GM12878 (cell line): Measurements from ENCODE around the gene UHMK1. TPM values are rescaled to one million over a fixed set of nuclear protein-coding genes. Genes with fewer than 3 reads are reported as not detected.

Source experiments
- ATAC-seq: fragments of 200-7000 bp; cut with Tn5 transposase; 3 replicates; pipeline ENCODE4 v1.9.1; 2020; ENCODE audit warnings: mild to moderate bottlenecking, moderate library complexity
- BruUV-seq: library from RNA; stranded (reverse); fragments of 400-500 nt; replicated peaks from 2 replicates; lab custom pipeline; 2021; lab: Mats Ljungman, UMichigan
- CTCF ChIA-PET: fragments of 300-600 bp; sonication (Branson Sonifier 250); formaldehyde crosslinking; extraction: SDS; loops from one replicate; lab custom pipeline; 2021; ENCODE audit warnings: inconsistent platforms; lab: Yijun Ruan, JAX
- POLR2A ChIA-PET: fragments of 350-600 bp; formaldehyde crosslinking; extraction: SDS; loops from one replicate; lab custom pipeline; 2021; ENCODE audit warnings: inconsistent platforms; lab: Charles Lee
- RAD21 ChIA-PET: fragments of 300-600 bp; sonication (Branson Sonifier 250); formaldehyde crosslinking; loops from one replicate; lab custom pipeline; 2023; ENCODE audit warnings: antibody characterized with exemption; ENCODE audit not compliant: unreplicated experiment; lab: Charles Lee
- SMC1A ChIA-PET: fragments of 300-600 bp; sonication (Branson Sonifier 250); formaldehyde crosslinking; loops from one replicate; lab custom pipeline; 2023; ENCODE audit not compliant: unreplicated experiment, uncharacterized antibody; lab: Charles Lee
- DNase-seq: peaks from one replicate; pipeline ENCODE4 v3.0.0-alpha.2; 2011; ENCODE audit warnings: low read depth, low spot score
- FAIRE-seq: peaks from 3 replicates; lab custom pipeline; 2011; peaks lifted over from hg19 to GRCh38; lab: Jason Lieb, UNC
- H2AFZ ChIP-seq: 2 replicates; pipeline ENCODE4 v1.6.0; 2011; ENCODE audit warnings: low read depth, low read length, control low read depth; ENCODE audit not compliant: control insufficient read depth
- H3K27ac ChIP-seq: 2 replicates; pipeline ENCODE4 v1.5.1; 2011; ENCODE audit warnings: control low read depth; ENCODE audit not compliant: control insufficient read depth, insufficient read depth
- H3K27me3 ChIP-seq, 2 experiments: replicated peaks in 1 of 2; 2 replicates each; pipeline versions ENCODE4 v1.6.0 to v1.6.1; 2011; ENCODE audit warnings: low read length in 1 of 2; ENCODE audit not compliant: control insufficient read depth in 2 of 2, insufficient read depth in 2 of 2
- H3K36me3 ChIP-seq, 2 experiments: 2 replicates each; pipeline ENCODE4 v1.5.1; 2011; ENCODE audit warnings: low read length in 1 of 2; ENCODE audit not compliant: control insufficient read depth in 2 of 2, insufficient read depth in 2 of 2
- H3K4me1 ChIP-seq: 2 replicates; pipeline ENCODE4 v1.6.1; 2011; ENCODE audit warnings: mild to moderate bottlenecking, low read length, moderate library complexity, mixed read lengths; ENCODE audit not compliant: control insufficient read depth, insufficient read depth
- H3K4me2 ChIP-seq: 2 replicates; pipeline ENCODE4 v1.6.0; 2011; ENCODE audit warnings: control low read depth; ENCODE audit not compliant: control insufficient read depth, insufficient read depth
- H3K4me3 ChIP-seq: fragments of 200-600 bp; sonication (generic); 2 replicates; pipeline ENCODE4 v1.5.1; 2016
- H3K79me2 ChIP-seq: 2 replicates; pipeline ENCODE4 v1.6.0; 2011; ENCODE audit warnings: low read length; ENCODE audit not compliant: control insufficient read depth, insufficient read depth
- H3K9ac ChIP-seq: 2 replicates; pipeline ENCODE4 v1.8.0; 2011; ENCODE audit warnings: low read length, control low read depth, mixed read lengths; ENCODE audit not compliant: control insufficient read depth, insufficient read depth
- H3K9me3 ChIP-seq: replicated peaks from 3 replicates; pipeline ENCODE4 v1.5.1; 2011; ENCODE audit warnings: mild to moderate bottlenecking, low read length; ENCODE audit not compliant: control insufficient read depth, insufficient read depth
- H4K20me1 ChIP-seq: 2 replicates; pipeline ENCODE4 v1.6.0; 2011; ENCODE audit not compliant: control insufficient read depth, insufficient read depth
- ATF7 ChIP-seq: fragments of 450-650 bp; IDR thresholded peaks from 2 replicates; pipeline ENCODE4 v1.6.1; 2016; ENCODE audit warnings: low read depth, mild to moderate bottlenecking
- BRCA1 ChIP-seq: IDR thresholded peaks from 2 replicates; pipeline ENCODE4 v1.6.1; 2011; ENCODE audit warnings: low read depth, low read length, improper control_type of control experiment
- CUX1 ChIP-seq: IDR thresholded peaks from 2 replicates; pipeline ENCODE4 v1.6.1; 2012; ENCODE audit warnings: improper control_type of control experiment, low read depth, low read length; ENCODE audit not compliant: insufficient replicate concordance
- E2F4 ChIP-seq: IDR thresholded peaks from 2 replicates; pipeline ENCODE4 v1.6.1; 2012; ENCODE audit warnings: low read depth, low read length, improper control_type of control experiment
- MYC ChIP-seq: IDR thresholded peaks from 2 replicates; pipeline ENCODE4 v1.6.1; 2011; ENCODE audit warnings: mild to moderate bottlenecking, low read length, moderate library complexity, inconsistent platforms; ENCODE audit not compliant: insufficient read depth, insufficient replicate concordance, insufficient read length, severe bottlenecking
- PKNOX1 ChIP-seq: fragments of 450-650 bp; IDR thresholded peaks from 2 replicates; pipeline ENCODE4 v1.6.1; 2016; ENCODE audit warnings: mild to moderate bottlenecking
- ZNF24 ChIP-seq: fragments of 450-650 bp; IDR thresholded peaks from 2 replicates; pipeline ENCODE4 v1.6.1; 2017; ENCODE audit warnings: antibody characterized with exemption, mild to moderate bottlenecking
- WGBS: methylation state at CpG from one replicate; pipeline ENCODE4 v1.1.6; 2016; ENCODE audit warnings: low lambda C conversion rate; ENCODE audit not compliant: insufficient replicate concordance, insufficient coverage; ENCODE audit errors: missing lambda C conversion rate; 5-methylcytosine and 5-hydroxymethylcytosine counted together
- in situ Hi-C: fragments of 300-500 bp; cut with MboI; formaldehyde crosslinking; loops from 9 replicates; pipeline ENCODE4 v1.14.3; 2018; ENCODE audit warnings: mixed read lengths
- intact Hi-C: fragments of 100-400 bp; cut with micrococcal nuclease; formaldehyde crosslinking; loops from one replicate; pipeline ENCODE4 v1.14.2; 2022; ENCODE audit not compliant: unreplicated experiment
- polyA plus RNA-seq, 11 experiments: library from polyadenylated mRNA; depleted of rRNA in 4 of 11; unstranded in 6 of 11; stranded (reverse) in 5 of 11; fragments of >200 nt; fragmentation: Nextera tagmentation in 4 of 11; fragmentation: Illumina TruSeq in 1 of 11; extraction: Ambion mirVana in 4 of 11; extraction: Trizol in 1 of 11; gene quantifications; 1 replicate in 1 of 11; 2 replicates in 10 of 11; pipeline versions ENCODE4 v1.2.1 to v1.2.3, GENCODE V29; 2011 to 2016; ENCODE audit warnings: inconsistent platforms in 2 of 11, missing spikeins in 2 of 11, low read depth in 1 of 11
- total RNA-seq, 4 experiments: library from RNA; depleted of rRNA in 3 of 4; stranded (reverse); fragments of >200 nt in 3 of 4; fragmentation: Illumina TruSeq in 1 of 4; extraction: Trizol in 1 of 4; gene quantifications; 2 replicates each; pipeline versions ENCODE4 v1.2.1 to v1.2.3, GENCODE V29; 2013 to 2021

The UHMK1 gene
- total and polyA plus RNA-seq, 10 of the 15 experiments (the other 5 are each of a cell fraction or from before 2014, with no cell fraction given), result 5.7 to 52.7 (median 28.3) TPM

- ATAC-seq, result no peak
- H3K4me3 ChIP-seq, result no peak overlapping the region
- intact Hi-C loops (no loop called here), in situ Hi-C loops (no loop called here)
- H4K20me1 ChIP-seq, result no peaks in the 10 kb centered on the region
- ChIA-PET CTCF (interaction anchor here (0.6 to 4.0 kb wide), 8 partner anchors 9 to 196 kb away, joined by 3 to 15 read pairs (median 3); no protein-coding TSS in a partner anchor), RAD21 (interaction anchor here (0.8 to 2.3 kb wide), 4 partner anchors 28 to 287 kb away, joined by 3 to 8 read pairs (median 4); no protein-coding TSS in a partner anchor), POLR2A (interaction anchor here (0.5 to 1.8 kb wide), 3 partner anchors 7 to 150 kb away, joined by 4 to 6 read pairs (median 4); no protein-coding TSS in a partner anchor), SMC1A (interaction anchor here (0.8 to 3.4 kb wide), 6 partner anchors 8 to 65 kb away, joined by 3 to 14 read pairs (median 6); no protein-coding TSS in a partner anchor)
- H3K27ac ChIP-seq, result no peak overlapping the region
- BruUV-seq, result no TSS peak
- no peaks in the 10 kb centered on the region for H3K9me3 ChIP-seq
- H3K9ac ChIP-seq, result no peak overlapping the region
- DNase-seq, result no peak
- H3K27me3 ChIP-seq, result no peaks in the 10 kb centered on the region
- WGBS, result 92% methylated on average over 1 of the region's 1 CpG
- no peak overlapping the region for H3K4me2 ChIP-seq
- TF ChIP-seq BRCA1 (no peak), ATF7 (no peak), ZNF24 (no peak)
- H2AFZ ChIP-seq, result no peak overlapping the region
- no peak for FAIRE-seq
- H3K36me3 ChIP-seq, result 0 out of 4 replicates have a peak, but pooled peaks cover 0 to 4% of the 10 kb centered on the region in 2 experiments
- H3K4me1 ChIP-seq, result no peaks in the 10 kb centered on the region; the same call in 1 of the 2 replicates
- H3K79me2 ChIP-seq, result peaks cover 19% of the 10 kb centered on the region
Observed at GRCh38 chr1:162566870-162567269, 69.3 kb downstream of the UHMK1 start.

- Histone ChIP-seq H3K4me1 (no peaks in the 10 kb centered on the region; the same call in 1 of the 2 replicates), H4K20me1 (no peaks in the 10 kb centered on the region), H3K79me2 (peaks cover 7% of the 10 kb centered on the region), H2AFZ (no peak overlapping the region), H3K9ac (no peak overlapping the region), H3K27ac (no peak overlapping the region), H3K4me3 (no peak overlapping the region), H3K27me3 (no peaks in the 10 kb centered on the region), H3K9me3 (no peaks in the 10 kb centered on the region), H3K36me3 (0 out of 4 replicates have a peak, but pooled peaks cover 0 to 4% of the 10 kb centered on the region in 2 experiments), H3K4me2 (no peak overlapping the region)
- FAIRE-seq, result no peak
- no peak for ATAC-seq
- in situ Hi-C loops, result no loop called here
- BruUV-seq, result no TSS peak
- intact Hi-C loops, result no loop called here
- RAD21 ChIA-PET, result interaction anchor here (1.5 to 1.7 kb wide), 2 partner anchors 45 to 70 kb away, joined by 3 to 4 read pairs; no protein-coding TSS in a partner anchor
- over 99% methylated on average over 4 of the region's 4 CpGs for WGBS
- SMC1A ChIA-PET, result interaction anchor here (0.8 to 0.9 kb wide), 2 partner anchors 9 to 59 kb away, joined by 3 read pairs; no protein-coding TSS in a partner anchor
- DNase-seq, result no peak
- CTCF ChIA-PET, result interaction anchor here (0.9 to 4.0 kb wide), 4 partner anchors 9 to 45 kb away, joined by 4 to 15 read pairs (median 4); no protein-coding TSS in a partner anchor
- POLR2A ChIA-PET, result interaction anchor here (1.8 kb wide), 1 partner anchor 9 kb away, joined by 4 read pairs; no protein-coding TSS in a partner anchor
- TF ChIP-seq CUX1 (no peak), E2F4 (no peak), PKNOX1 (no peak), MYC (no peak)
Observed at GRCh38 chr1:162568802-162569201, 71.2 kb downstream of the UHMK1 start.
